Left lobe of liver (tissue), 2 donors: ENCODE results near the gene IFIT2. TPM values are rescaled to one million over a fixed set of nuclear protein-coding genes. Genes with fewer than 3 reads are reported as not detected.

Source experiments
- ATAC-seq: fragments of 200-7000 bp; cut with Tn5 transposase; one replicate; pipeline ENCODE4 v1.9.1; 2020; ENCODE audit warnings: mild to moderate bottlenecking, moderate library complexity
- DNase-seq: peaks from one replicate; pipeline ENCODE4 v3.0.0-alpha.2; 2020; ENCODE audit warnings: low spot score
- total RNA-seq: library from RNA; stranded (reverse); gene quantifications from one replicate; pipeline ENCODE4 v1.2.1, GENCODE V29; 2021
- donor health status: DM: no; HTN: no; CAD: no; lungs with moderate emphysema.
- donor health status: DM: no; HTN: yes; CAD: no.

IFIT2 gene
- total RNA-seq, 1 donor from 2014 or later, result 6.0 TPM

DNA sequence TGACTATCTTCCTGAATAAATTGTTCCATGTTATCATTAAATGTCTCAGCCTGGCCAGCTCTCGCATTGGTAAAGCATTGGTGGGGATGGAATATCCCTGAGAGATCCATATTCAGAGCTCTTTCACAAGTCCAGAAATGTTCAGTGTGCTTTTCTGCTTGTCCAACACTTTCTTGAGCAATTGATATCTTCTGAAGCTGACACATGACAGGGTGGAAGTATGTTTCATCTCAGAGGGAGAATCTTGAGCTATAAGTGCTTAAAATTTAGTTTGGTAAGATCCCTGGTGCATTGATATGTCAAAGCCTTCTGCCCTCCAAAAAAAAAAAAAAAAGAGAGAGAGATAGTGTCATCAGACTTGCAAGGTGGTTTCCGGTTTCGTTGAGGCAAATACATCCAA is 33.4 kb downstream of the IFIT2 start:
- ATAC-seq (no peak), DNase-seq (no peak)

DNA sequence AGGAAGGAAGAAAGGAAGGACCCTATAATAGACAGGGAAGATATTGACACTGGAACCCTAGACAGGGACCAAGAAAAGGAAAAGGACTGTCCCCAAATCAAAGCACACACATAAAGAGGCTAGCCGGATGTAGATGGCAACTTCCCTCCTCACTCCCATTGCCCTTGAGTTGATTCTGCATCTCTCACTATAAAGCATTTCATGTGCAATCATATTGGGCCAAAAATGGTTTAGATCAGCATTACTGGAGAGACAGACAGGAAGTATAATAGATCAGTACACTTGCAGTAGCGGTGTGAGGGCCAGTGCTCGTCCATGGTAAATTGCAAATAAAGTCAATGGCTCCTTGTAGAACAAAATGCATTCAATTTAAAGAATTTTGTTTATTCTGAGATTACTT is 34.4 kb downstream of the IFIT2 start:
- DNase-seq (no peak), ATAC-seq (no peak)

DNA sequence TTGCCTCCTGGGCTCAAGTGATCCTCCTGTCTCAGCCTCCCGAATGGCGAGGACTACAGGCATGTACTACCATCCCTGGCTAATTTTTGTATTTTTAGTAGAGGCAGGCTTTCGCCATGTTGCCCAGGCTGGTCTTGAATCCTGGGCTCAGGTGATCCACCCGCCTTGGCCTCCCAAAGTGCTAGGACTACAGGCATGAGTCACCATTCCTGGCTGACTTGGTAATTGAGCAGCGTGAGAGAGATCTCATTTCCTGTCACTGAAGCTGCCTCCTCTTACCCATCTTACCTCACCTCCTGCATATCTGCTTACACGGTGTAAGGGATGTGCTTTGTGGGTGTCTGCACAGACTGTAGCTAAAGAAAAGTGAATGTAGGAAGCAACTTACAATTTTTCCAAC is 35.6 kb downstream of the IFIT2 start:
- DNase-seq, result no peak
- no peak for ATAC-seq

GRCh38 chr10:89338713-89339112 is 36.9 kb downstream of the IFIT2 start:
- no peak for DNase-seq
- ATAC-seq, result no peak

DNA sequence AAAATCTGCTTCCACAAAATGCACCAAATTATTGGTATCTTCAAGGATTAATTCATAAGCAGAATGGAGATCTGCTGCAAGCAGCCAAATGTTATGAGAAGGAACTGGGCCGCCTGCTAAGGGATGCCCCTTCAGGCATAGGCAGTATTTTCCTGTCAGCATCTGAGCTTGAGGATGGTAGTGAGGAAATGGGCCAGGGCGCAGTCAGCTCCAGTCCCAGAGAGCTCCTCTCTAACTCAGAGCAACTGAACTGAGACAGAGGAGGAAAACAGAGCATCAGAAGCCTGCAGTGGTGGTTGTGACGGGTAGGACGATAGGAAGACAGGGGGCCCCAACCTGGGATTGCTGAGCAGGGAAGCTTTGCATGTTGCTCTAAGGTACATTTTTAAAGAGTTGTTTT is 38.0 kb downstream of the IFIT2 start:
- ATAC-seq, result no peak
- no peak for DNase-seq

DNA sequence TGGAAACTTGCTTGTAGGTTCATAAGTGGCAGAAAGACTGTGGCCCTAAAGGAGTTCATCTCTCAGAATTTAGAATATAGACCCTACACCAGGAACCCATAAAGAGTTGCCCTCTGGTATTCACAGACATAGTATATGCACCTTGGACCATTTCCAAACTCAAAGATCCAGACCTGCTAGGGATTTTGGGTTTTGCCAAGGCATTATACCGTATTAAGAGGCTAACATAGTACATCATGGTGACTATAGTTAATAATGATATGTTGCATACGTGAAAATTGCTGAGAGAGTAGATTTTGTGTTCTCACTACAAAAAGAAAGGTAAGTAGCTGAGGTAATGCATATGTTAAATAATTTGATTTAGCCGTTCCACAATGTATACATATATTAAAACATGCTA is 39.8 kb downstream of the IFIT2 start:
- DNase-seq (no peak), ATAC-seq (no peak)

DNA sequence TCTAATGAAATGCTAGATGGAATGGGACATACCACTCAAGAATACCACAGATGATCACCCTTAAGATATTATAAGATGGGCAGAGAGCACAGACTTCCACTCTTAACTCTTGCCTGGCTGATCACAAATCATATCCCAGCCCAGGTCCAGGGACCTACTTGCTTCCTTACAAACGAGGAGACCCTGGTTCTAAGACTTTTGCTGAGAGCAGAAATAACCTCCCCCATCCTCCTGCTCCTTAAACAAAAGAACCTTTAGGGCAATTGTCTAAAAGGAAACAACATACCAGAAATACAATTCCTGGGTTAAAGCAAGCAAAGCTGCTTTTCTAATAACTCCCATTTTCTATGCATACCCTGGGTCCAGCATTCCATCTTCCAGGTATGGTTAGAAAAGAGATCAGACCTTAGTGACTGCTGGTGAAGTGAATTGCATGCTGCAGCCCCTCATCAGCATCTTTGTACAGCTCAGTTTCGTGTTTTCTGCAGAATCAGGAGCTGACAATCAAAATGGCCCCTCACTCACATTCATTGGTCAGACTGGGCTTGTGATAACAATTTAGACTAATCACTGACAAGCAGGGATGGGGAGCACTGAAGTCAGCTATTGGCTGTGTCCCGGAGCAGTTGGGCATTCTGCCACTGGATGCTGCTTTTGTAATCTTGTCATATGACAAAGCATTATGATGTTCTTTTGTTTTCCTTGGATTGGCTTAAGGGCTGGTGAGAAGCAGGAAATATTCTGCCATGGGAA is 40.5 kb downstream of the IFIT2 start:
- peak; percentile 7 for ATAC-seq
- no peak for DNase-seq

DNA sequence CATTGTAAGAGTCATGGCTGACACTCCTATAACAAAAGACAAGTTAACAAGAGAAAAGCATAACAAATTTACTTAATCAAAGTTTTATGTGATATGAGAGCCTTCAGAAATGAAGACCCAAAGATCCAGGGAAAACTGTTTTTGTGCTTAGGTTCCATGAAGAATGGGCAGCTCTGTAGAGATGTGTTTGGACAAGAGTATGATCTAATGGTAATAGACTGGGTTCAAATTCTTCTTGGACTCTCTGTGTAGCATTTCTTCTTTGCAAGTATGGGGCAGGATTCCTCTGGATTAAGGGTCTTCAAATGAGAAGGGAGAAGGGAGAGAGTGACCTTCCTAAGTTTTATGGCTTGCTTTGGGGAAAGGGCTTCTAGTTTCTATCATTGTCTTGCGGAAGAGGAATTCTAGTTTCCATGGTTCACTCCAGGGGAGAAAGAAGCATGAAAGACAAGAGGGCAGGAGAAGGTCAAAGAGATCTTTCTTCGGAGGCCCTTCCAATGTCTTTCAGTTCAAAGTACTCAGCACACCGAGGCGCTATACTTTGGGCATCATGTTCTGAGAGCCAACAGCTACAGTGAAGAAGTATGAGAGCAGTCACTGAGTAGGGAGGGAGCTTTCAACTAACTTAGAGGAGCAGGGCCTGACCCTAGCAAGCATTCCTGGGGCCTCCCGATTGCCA is 41.4 kb downstream of the IFIT2 start:
- no peak for DNase-seq

DNA sequence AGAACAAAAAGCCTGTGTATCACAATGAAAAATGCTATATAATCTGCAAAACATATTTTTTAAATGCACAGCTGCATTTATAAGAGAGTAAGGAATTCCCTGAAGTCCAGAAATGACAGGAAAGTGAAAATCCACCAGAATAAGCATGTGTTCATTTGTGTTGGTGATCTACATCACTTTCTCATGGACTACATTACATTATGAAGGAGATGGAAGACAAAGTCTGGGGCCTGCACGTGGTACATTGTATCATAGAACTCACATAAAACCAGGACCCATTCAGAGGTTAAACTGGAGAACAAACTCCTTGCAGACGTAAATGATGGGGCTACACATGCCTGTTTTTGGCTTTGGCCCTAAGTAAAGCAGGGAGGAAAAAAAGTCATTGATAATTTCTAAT is 42.3 kb downstream of the IFIT2 start:
- DNase-seq (no peak), ATAC-seq (no peak)

More for the DNA sequence above, 41.4 kb downstream of the IFIT2 start:
- no peak for ATAC-seq

- DNase-seq (no peak), ATAC-seq (no peak)
Observed at GRCh38 chr10:89345367-89346000, 43.6 kb downstream of the IFIT2 start.

DNA sequence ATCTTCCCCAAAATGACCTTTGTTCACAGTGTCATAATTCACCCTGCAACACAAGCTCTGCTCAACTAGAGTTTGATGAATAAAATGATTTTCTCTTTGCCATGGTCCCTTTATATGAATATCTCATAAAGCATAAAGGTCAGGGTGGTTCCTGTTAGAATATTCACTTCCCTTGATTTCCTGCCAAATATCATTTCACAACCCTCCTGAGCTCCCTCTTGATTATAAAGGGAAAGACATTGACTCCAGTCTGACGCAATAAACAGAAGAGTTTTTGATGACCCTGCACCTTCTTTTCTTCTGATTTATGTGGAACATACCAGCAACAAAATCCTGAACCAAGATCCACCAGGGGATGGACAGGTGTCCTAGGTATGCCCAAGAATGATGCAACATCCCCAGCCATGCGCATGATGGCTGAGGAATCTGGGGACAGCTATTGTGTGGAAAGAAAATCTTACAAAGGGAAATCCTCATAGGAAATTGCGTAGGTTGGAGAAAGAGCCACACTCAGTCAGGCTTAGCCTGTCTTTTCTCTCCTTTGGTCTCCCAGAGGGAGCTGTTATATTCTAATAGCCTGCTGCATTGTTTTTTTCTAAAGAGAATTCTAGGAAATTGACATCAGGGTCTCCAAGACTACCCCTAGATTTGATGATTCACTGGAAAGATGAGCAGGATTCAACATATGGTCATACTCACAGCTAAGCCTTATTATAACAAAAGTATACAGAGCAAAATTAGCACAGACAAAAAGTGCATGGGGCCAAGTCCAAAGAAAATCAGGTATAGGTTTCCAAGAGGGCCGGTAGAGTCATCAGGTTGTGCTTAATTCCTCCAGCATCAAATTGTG is 44.8 kb downstream of the IFIT2 start:
- peak; percentile 40 for ATAC-seq
- no peak for DNase-seq

GRCh38 chr10:89347701-89348457 is 46.0 kb downstream of the IFIT2 start:
- ATAC-seq (no peak), DNase-seq (no peak)

GRCh38 chr10:89348481-89348880 is 46.6 kb downstream of the IFIT2 start:
- ATAC-seq, result no peak
- DNase-seq, result no peak

GRCh38 chr10:89348975-89349374 is 47.1 kb downstream of the IFIT2 start:
- ATAC-seq (no peak), DNase-seq (no peak)

GRCh38 chr10:89350631-89351315 is 48.9 kb downstream of the IFIT2 start:
- peak; percentile 56 for ATAC-seq
- DNase-seq, result peak; percentile 66

- ATAC-seq (peak; percentile 37), DNase-seq (no peak)
Observed at GRCh38 chr10:89351412-89351779, 49.5 kb downstream of the IFIT2 start.

GRCh38 chr10:89351780-89352597 is 50.1 kb downstream of the IFIT2 start:
- DNase-seq, result peak; percentile 87
- peak; percentile 80 for ATAC-seq

DNA sequence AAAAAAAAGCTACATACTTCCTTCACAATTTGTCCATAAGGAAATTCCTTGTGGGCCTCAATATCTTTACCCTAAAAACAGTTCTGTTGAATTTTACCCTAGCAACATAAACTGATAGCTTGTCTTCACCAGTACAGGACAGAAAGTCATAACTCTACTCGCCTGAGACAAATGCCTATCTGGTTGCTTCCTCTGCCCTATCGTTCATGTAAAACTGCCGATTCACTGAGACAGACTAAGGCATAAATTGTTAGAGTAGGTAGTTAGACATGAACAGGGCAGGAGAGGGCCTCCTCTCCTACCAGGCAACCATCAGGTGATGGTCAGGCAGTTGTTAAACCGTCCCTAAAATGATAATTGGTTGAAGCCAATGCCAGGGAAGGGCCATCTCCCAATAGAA is 51.0 kb downstream of the IFIT2 start:
- DNase-seq (no peak), ATAC-seq (no peak)

DNA sequence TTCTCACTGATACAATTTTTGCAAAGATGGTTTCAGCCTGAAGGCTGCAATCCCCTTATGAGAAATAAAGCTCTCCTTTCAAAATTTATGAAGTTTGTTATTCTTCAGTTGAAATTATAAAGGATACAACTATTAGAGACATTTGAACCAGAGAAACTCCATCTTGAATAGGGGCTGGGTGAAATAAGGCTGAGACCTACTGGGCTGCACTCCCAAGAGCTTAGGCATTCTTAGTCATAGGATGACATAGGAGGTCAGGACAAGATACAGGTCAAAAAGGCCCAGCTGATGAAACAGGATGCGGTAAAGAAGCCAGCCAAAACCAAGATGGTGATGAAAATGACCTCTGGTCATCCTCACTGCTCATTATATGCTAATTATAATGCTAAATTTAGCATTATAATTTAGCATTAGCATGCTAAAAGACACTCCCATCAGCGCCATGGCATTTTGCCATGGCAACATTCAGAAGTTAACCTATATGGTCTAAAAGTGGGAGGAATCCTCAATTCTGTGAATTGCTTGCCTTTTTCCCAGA is 53.6 kb downstream of the IFIT2 start:
- ATAC-seq (no peak), DNase-seq (no peak)
